H9 (cell line): ENCODE results near the gene RALGDS. TPM values are rescaled to one million over a fixed set of nuclear protein-coding genes. Genes with fewer than 3 reads are reported as not detected.

Experiments used
- DNase-seq: peaks from one replicate; pipeline ENCODE4 v3.0.0-alpha.2; 2017
- H2AFZ ChIP-seq: one replicate; pipeline ENCODE4 v1.6.1; 2013; ENCODE audit warnings: mild to moderate bottlenecking, low read length, control low read depth, moderate library complexity
- H2AK5ac ChIP-seq: 2 replicates; pipeline ENCODE4 v1.6.1; 2013; ENCODE audit warnings: low read length, control low read depth, mixed read lengths; ENCODE audit not compliant: insufficient read length
- H2BK120ac ChIP-seq: one replicate; pipeline ENCODE4 v1.6.1; 2013; ENCODE audit warnings: low read depth, mild to moderate bottlenecking, low read length, control low read depth, inconsistent platforms; ENCODE audit not compliant: poor library complexity, severe bottlenecking
- H2BK12ac ChIP-seq: 2 replicates; pipeline ENCODE4 v1.6.1; 2013; ENCODE audit warnings: low read length, control low read depth, mixed read lengths, low read depth; ENCODE audit not compliant: insufficient read length
- H2BK15ac ChIP-seq: 2 replicates; pipeline ENCODE4 v1.6.1; 2013; ENCODE audit warnings: low read depth, low read length, control low read depth
- H2BK20ac ChIP-seq: one replicate; pipeline ENCODE4 v1.6.1; 2013; ENCODE audit warnings: low read depth, mild to moderate bottlenecking, low read length, control low read depth, inconsistent platforms; ENCODE audit not compliant: poor library complexity, severe bottlenecking
- H2BK5ac ChIP-seq: 2 replicates; pipeline ENCODE4 v1.6.1; 2013; ENCODE audit warnings: low read length, control low read depth, mixed read lengths; ENCODE audit not compliant: insufficient read length
- H3K14ac ChIP-seq: 2 replicates; pipeline ENCODE4 v1.6.1; 2013; ENCODE audit warnings: low read length, control low read depth; ENCODE audit not compliant: insufficient read depth
- H3K18ac ChIP-seq: 2 replicates; pipeline ENCODE4 v1.6.1; 2013; ENCODE audit warnings: low read depth, mild to moderate bottlenecking, mixed read lengths, low read length, control low read depth; ENCODE audit not compliant: insufficient read length
- H3K23ac ChIP-seq: 2 replicates; pipeline ENCODE4 v1.6.1; 2013; ENCODE audit warnings: low read length, control low read depth, mixed read lengths, low read depth; ENCODE audit not compliant: insufficient read length
- H3K23me2 ChIP-seq: 2 replicates; pipeline ENCODE4 v1.6.1; 2013; ENCODE audit warnings: low read depth, mild to moderate bottlenecking, mixed read lengths, low read length, control low read depth; ENCODE audit not compliant: insufficient read length, poor library complexity, severe bottlenecking
- H3K27ac ChIP-seq: 2 replicates; pipeline ENCODE4 v1.5.1; 2013; ENCODE audit warnings: low read length, control low read depth, mixed read lengths, low read depth; ENCODE audit not compliant: insufficient read length
- H3K27me3 ChIP-seq: 2 replicates; pipeline ENCODE4 v1.6.1; 2013; ENCODE audit warnings: low read length, control low read depth, inconsistent platforms; ENCODE audit not compliant: insufficient read depth
- H3K4ac ChIP-seq: 2 replicates; pipeline ENCODE4 v1.6.1; 2013; ENCODE audit warnings: low read depth, mild to moderate bottlenecking, control low read depth, inconsistent platforms, low read length, moderate library complexity
- H3K4me1 ChIP-seq: 2 replicates; pipeline ENCODE4 v1.6.1; 2013; ENCODE audit warnings: low read length, control low read depth, inconsistent platforms; ENCODE audit not compliant: insufficient read depth
- H3K4me2 ChIP-seq: 2 replicates; pipeline ENCODE4 v1.6.1; 2013; ENCODE audit warnings: low read length, control low read depth, mixed read lengths; ENCODE audit not compliant: insufficient read length, insufficient read depth
- H3K56ac ChIP-seq: 2 replicates; pipeline ENCODE4 v1.6.1; 2013; ENCODE audit warnings: low read depth, mild to moderate bottlenecking, mixed read lengths, low read length, control low read depth; ENCODE audit not compliant: insufficient read length
- H3K79me1 ChIP-seq: 2 replicates; pipeline ENCODE4 v1.6.1; 2013; ENCODE audit warnings: low read depth, mild to moderate bottlenecking, moderate library complexity, low read length, control low read depth, inconsistent platforms; ENCODE audit not compliant: insufficient read depth, poor library complexity, severe bottlenecking
- H3K79me2 ChIP-seq: 2 replicates; pipeline ENCODE4 v1.6.1; 2013; ENCODE audit warnings: low read length, control low read depth, inconsistent platforms; ENCODE audit not compliant: insufficient read depth
- H3K9ac ChIP-seq: 2 replicates; pipeline ENCODE4 v1.6.1; 2013; ENCODE audit warnings: low read length, control low read depth, mixed read lengths; ENCODE audit not compliant: insufficient read length; ENCODE audit errors: extremely low read depth
- H3K9me3 ChIP-seq: one replicate; pipeline ENCODE4 v1.6.1; 2013; ENCODE audit warnings: low read depth, low read length, inconsistent platforms; ENCODE audit not compliant: control insufficient read depth
- H3T11ph ChIP-seq: one replicate; pipeline ENCODE4 v1.6.1; 2013; ENCODE audit warnings: mild to moderate bottlenecking, low read length, control low read depth, inconsistent platforms
- H4K20me1 ChIP-seq: one replicate; pipeline ENCODE4 v1.6.1; 2013; ENCODE audit not compliant: control insufficient read depth, insufficient read length, insufficient read depth
- H4K5ac ChIP-seq: 2 replicates; pipeline ENCODE4 v1.6.1; 2013; ENCODE audit warnings: low read depth, mild to moderate bottlenecking, mixed read lengths, low read length, control low read depth; ENCODE audit not compliant: insufficient read length
- H4K8ac ChIP-seq: replicated peaks from 2 replicates; pipeline ENCODE4 v1.6.1; 2013; ENCODE audit warnings: low read length, control low read depth, mixed read lengths, low read depth; ENCODE audit not compliant: insufficient read length
- H4K91ac ChIP-seq: 2 replicates; pipeline ENCODE4 v1.6.1; 2013; ENCODE audit warnings: low read depth, mild to moderate bottlenecking, moderate library complexity, mixed read lengths, low read length, control low read depth; ENCODE audit not compliant: insufficient read length
- H3K27ac Mint-ChIP-seq, 3 experiments: 2 replicates in 2 of 3; 3 replicates in 1 of 3; pipeline ENCODE4 v1.8.0; 2020 to 2021; ENCODE audit warnings: mixed read lengths in 3 of 3, mild to moderate bottlenecking in 1 of 3, moderate library complexity in 1 of 3
- H3K27me3 Mint-ChIP-seq: 2 replicates; pipeline ENCODE4 v1.8.0; 2021; ENCODE audit warnings: low read depth, mild to moderate bottlenecking, moderate library complexity, mixed read lengths
- H3K36me3 Mint-ChIP-seq, 3 experiments: 2 replicates in 2 of 3; 3 replicates in 1 of 3; pipeline ENCODE4 v1.8.0; 2020 to 2021; ENCODE audit warnings: low read depth in 3 of 3, mixed read lengths in 3 of 3; ENCODE audit not compliant: insufficient read depth in 1 of 3
- H3K4me1 Mint-ChIP-seq, 2 experiments: 2 replicates each; pipeline ENCODE4 v1.8.0; 2020; ENCODE audit warnings: mixed read lengths in 2 of 2
- H3K4me3 Mint-ChIP-seq, 2 experiments: 2 replicates in 1 of 2; 3 replicates in 1 of 2; pipeline ENCODE4 v1.8.0; 2020 to 2021; ENCODE audit warnings: mild to moderate bottlenecking in 2 of 2, mixed read lengths in 2 of 2, moderate library complexity in 1 of 2
- H3K9me3 Mint-ChIP-seq, 2 experiments: 2 replicates in 1 of 2; 3 replicates in 1 of 2; pipeline ENCODE4 v1.8.0; 2020; ENCODE audit warnings: mild to moderate bottlenecking in 2 of 2, mixed read lengths in 2 of 2, moderate library complexity in 1 of 2
- WGBS: extraction: QIAGEN DNeasy Blood & Tissue Kit; methylation state at CpG from one replicate; pipeline ENCODE4 v1.1.7; 2013; ENCODE audit warnings: missing lambda C conversion rate, low lambda C conversion rate, mixed read lengths; ENCODE audit not compliant: insufficient read length; ENCODE audit errors: extremely low coverage; 5-methylcytosine and 5-hydroxymethylcytosine counted together
- total RNA-seq: library from RNA; stranded (reverse); gene quantifications from 2 replicates; pipeline ENCODE4 v1.2.1, GENCODE V29; 2021
- TF ChIP-seq, protein P1 (sequence below): fragments of 200-600 bp; sonication (generic); conservative IDR thresholded peaks from 3 replicates; pipeline ENCODE4 v1.8.0; 2021; ENCODE audit warnings: antibody characterized with exemption, mild to moderate bottlenecking

The RALGDS gene
- total RNA-seq, 1 experiment from 2014 or later, result 21.3 TPM

DNA sequence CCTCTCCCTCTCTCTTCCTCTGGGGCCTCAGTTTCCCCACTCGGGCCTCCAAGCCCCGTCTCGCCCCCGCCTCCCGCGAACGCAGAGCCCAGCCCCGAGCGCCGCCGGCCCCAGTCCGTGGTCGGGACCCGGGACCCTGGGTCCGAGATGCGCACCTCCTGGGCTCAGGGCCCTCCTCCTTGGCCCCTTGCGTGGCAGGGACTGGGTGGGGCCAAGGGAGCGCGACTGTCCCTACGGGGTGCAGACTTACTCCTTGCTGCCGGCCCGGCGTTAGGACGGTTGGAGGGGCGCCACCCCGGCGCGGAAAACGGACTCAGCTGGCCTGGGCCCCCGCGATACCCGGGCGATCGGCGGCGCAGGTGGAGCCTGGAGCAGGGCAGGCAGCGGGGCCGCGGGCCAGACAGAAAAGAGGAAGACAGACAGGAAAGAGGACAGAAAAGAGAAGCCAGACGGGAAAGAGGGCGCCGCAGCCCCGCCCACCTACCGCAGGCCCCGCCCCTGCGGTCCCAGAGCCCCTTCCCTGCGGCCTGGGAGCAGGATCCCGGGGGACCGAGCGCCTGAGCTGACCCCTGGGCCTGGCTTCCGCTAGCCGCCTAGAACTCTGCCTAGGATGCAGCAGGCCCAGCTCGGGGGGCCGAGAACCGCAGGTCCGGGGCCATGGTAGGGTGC is 42.6 kb upstream of the RALGDS start, which contains the start of gene GBGT1:
GBGT1 (minus strand) TSS at position 411 of the 669 bp plus-strand sequence. CDS start 1,502 bp downstream, outside the sequence.
- TF ChIP-seq, protein P1, sequence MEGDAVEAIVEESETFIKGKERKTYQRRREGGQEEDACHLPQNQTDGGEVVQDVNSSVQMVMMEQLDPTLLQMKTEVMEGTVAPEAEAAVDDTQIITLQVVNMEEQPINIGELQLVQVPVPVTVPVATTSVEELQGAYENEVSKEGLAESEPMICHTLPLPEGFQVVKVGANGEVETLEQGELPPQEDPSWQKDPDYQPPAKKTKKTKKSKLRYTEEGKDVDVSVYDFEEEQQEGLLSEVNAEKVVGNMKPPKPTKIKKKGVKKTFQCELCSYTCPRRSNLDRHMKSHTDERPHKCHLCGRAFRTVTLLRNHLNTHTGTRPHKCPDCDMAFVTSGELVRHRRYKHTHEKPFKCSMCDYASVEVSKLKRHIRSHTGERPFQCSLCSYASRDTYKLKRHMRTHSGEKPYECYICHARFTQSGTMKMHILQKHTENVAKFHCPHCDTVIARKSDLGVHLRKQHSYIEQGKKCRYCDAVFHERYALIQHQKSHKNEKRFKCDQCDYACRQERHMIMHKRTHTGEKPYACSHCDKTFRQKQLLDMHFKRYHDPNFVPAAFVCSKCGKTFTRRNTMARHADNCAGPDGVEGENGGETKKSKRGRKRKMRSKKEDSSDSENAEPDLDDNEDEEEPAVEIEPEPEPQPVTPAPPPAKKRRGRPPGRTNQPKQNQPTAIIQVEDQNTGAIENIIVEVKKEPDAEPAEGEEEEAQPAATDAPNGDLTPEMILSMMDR, result no peak
- H3K4me1 ChIP-seq, result no peaks in the 10 kb centered on the region
- no peaks in the 10 kb centered on the region for H4K20me1 ChIP-seq
- H3K79me2 ChIP-seq, result no peaks in the 10 kb centered on the region
- H3K9me3 ChIP-seq, result no peaks in the 10 kb centered on the region
- H4K91ac ChIP-seq, result no peak within 1 kb of the TSS
- H3K27ac ChIP-seq, result no peak within 1 kb of the TSS
- H3K23me2 ChIP-seq, result peaks cover 4% of the 10 kb centered on the region
- Mint-ChIP-seq H3K36me3 (peaks cover 8 to 10% (median 9%) of the 10 kb centered on the region in 3 experiments; a peak in 5 of 7 replicates), H3K27ac (no peak within 1 kb of the TSS; a peak in 1 of 7 replicates), H3K27me3 (peaks cover 25% of the 10 kb centered on the region), H3K4me1 (peaks cover 12% of the 10 kb centered on the region in 2 experiments), H3K4me3 (peak within 1 kb of the TSS; percentile 73 to 83), H3K9me3 (no peaks in the 10 kb centered on the region)
- H2BK120ac ChIP-seq, result no peak within 1 kb of the TSS
- H3K27me3 ChIP-seq, result no peaks in the 10 kb centered on the region
- no peak within 1 kb of the TSS for H3K4ac ChIP-seq
- no peak within 1 kb of the TSS for H4K8ac ChIP-seq
- no peaks in the 10 kb centered on the region for H3K79me1 ChIP-seq
- H3K14ac ChIP-seq, result no peak within 1 kb of the TSS; the same call in 1 of the 2 replicates
- H2BK15ac ChIP-seq, result no peak within 1 kb of the TSS
- DNase-seq, result peak; percentile 84
- peak within 1 kb of the TSS; percentile 31 for H3K4me2 ChIP-seq
- no peak within 1 kb of the TSS for H3K56ac ChIP-seq
- no peak within 1 kb of the TSS for H3T11ph ChIP-seq
- H2AFZ ChIP-seq, result no peak within 1 kb of the TSS
- H4K5ac ChIP-seq, result no peak within 1 kb of the TSS
- no peak within 1 kb of the TSS for H2BK12ac ChIP-seq
- H3K9ac ChIP-seq, result no peak within 1 kb of the TSS
- H3K18ac ChIP-seq, result no peak within 1 kb of the TSS
- no peak within 1 kb of the TSS for H2AK5ac ChIP-seq
- no peak within 1 kb of the TSS for H3K23ac ChIP-seq
- H2BK5ac ChIP-seq, result no peak within 1 kb of the TSS
- H2BK20ac ChIP-seq, result no peak within 1 kb of the TSS
- WGBS, result no CpG with 5 or more reads among the region's 56 CpGs
